Measurements from ENCODE around the gene RPS18. TPM values are rescaled to one million over a fixed set of nuclear protein-coding genes. Genes with fewer than 3 reads are reported as not detected.
A peak's percentile ranks its signal among the peaks of the same experiment; 100 is the strongest.

Gene RPS18
- total and polyA plus RNA-seq, 2 of the 13 experiments (the other 11 are each of a cell fraction or from before 2014, with no cell fraction given): 3,896 to 5,806 TPM

DNA sequence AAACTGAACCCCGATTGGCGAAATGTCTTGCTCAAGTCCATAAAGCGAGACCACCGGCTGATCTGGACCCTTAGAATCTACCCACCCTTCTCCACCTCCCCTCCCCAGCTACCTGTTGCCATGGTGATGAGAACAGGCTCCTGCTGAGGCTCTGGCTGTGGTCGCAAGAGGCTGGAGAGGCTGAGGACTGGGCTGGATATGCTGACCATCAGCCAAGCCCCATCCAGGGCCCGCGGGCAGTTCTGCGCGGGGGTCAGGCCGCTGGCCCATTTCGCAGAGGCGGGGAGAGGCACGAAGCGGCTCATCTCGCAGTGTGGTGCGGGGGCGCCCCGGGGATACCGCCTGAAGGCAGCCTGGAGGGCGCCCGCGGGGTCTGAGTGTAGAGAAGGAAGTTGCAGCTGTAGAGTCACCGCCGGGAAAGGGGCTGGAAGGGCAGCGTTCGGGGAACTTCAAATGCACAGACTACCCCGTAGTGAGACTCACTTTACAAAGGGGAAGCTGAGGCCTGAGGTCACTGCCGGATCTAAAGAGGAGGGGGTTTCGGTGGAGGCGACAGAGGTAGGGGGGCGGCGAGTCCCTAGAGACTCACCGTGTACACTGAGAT lies 41.3 kb downstream of the RPS18 start (continued):
- TF ChIP-seq, protein P1, sequence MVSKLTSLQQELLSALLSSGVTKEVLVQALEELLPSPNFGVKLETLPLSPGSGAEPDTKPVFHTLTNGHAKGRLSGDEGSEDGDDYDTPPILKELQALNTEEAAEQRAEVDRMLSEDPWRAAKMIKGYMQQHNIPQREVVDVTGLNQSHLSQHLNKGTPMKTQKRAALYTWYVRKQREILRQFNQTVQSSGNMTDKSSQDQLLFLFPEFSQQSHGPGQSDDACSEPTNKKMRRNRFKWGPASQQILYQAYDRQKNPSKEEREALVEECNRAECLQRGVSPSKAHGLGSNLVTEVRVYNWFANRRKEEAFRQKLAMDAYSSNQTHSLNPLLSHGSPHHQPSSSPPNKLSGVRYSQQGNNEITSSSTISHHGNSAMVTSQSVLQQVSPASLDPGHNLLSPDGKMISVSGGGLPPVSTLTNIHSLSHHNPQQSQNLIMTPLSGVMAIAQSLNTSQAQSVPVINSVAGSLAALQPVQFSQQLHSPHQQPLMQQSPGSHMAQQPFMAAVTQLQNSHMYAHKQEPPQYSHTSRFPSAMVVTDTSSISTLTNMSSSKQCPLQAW (CRISPR knock-in tag; IDR thresholded peaks at IDR 0.05): no peak
- TF ChIP-seq KMT2A (CRISPR knock-in tag; IDR thresholded peaks at IDR 0.05): no peak
- TF ChIP-seq, protein P2, sequence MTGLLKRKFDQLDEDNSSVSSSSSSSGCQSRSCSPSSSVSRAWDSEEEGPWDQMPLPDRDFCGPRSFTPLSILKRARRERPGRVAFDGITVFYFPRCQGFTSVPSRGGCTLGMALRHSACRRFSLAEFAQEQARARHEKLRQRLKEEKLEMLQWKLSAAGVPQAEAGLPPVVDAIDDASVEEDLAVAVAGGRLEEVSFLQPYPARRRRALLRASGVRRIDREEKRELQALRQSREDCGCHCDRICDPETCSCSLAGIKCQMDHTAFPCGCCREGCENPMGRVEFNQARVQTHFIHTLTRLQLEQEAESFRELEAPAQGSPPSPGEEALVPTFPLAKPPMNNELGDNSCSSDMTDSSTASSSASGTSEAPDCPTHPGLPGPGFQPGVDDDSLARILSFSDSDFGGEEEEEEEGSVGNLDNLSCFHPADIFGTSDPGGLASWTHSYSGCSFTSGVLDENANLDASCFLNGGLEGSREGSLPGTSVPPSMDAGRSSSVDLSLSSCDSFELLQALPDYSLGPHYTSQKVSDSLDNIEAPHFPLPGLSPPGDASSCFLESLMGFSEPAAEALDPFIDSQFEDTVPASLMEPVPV (CRISPR knock-in tag; IDR thresholded peaks at IDR 0.05): no peak
- 0 out of 2 replicates have a peak, but pooled peaks have one; percentile 10 for TF ChIP-seq ZMAT3 (CRISPR knock-in tag; conservative IDR thresholded peaks at IDR 0.05)
- TF ChIP-seq ZSCAN29 (CRISPR knock-in tag; conservative IDR thresholded peaks at IDR 0.05): no peak
- TF ChIP-seq TBP (CRISPR knock-in tag; IDR thresholded peaks at IDR 0.05): no peak
- TF ChIP-seq KDM2A (CRISPR knock-in tag; IDR thresholded peaks at IDR 0.05; ENCODE audit: borderline replicate concordance, low read depth): no peak
- peak; percentile 62 for TF ChIP-seq RFX1 (IDR thresholded peaks at IDR 0.05)
- TF ChIP-seq ZNF746 (CRISPR knock-in tag; IDR thresholded peaks at IDR 0.05): 0 out of 2 replicates have a peak, but pooled peaks have one; percentile 11
- TF ChIP-seq, protein P3, sequence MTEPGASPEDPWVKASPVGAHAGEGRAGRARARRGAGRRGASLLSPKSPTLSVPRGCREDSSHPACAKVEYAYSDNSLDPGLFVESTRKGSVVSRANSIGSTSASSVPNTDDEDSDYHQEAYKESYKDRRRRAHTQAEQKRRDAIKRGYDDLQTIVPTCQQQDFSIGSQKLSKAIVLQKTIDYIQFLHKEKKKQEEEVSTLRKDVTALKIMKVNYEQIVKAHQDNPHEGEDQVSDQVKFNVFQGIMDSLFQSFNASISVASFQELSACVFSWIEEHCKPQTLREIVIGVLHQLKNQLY (CRISPR knock-in tag; IDR thresholded peaks at IDR 0.05): no peak
- peak; percentile 9; the same call in 1 of the 2 replicates for TF ChIP-seq FOXK1 (CRISPR knock-in tag; IDR thresholded peaks at IDR 0.05; ENCODE audit: borderline replicate concordance, low read depth)
- TF ChIP-seq MEIS1 (CRISPR knock-in tag; IDR thresholded peaks at IDR 0.05; ENCODE audit: borderline replicate concordance): no peak; the same call in none of the 2 replicates
- TF ChIP-seq, protein P4, sequence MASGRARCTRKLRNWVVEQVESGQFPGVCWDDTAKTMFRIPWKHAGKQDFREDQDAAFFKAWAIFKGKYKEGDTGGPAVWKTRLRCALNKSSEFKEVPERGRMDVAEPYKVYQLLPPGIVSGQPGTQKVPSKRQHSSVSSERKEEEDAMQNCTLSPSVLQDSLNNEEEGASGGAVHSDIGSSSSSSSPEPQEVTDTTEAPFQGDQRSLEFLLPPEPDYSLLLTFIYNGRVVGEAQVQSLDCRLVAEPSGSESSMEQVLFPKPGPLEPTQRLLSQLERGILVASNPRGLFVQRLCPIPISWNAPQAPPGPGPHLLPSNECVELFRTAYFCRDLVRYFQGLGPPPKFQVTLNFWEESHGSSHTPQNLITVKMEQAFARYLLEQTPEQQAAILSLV (CRISPR knock-in tag; IDR thresholded peaks at IDR 0.05; ENCODE audit: borderline replicate concordance): peak; percentile 25; the same call in 1 of the 2 replicates
- TF ChIP-seq, protein P5, sequence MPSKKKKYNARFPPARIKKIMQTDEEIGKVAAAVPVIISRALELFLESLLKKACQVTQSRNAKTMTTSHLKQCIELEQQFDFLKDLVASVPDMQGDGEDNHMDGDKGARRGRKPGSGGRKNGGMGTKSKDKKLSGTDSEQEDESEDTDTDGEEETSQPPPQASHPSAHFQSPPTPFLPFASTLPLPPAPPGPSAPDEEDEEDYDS (CRISPR knock-in tag; IDR thresholded peaks at IDR 0.05): no peak
- TF ChIP-seq KLF9 (CRISPR knock-in tag; IDR thresholded peaks at IDR 0.05; ENCODE audit: low read depth): no peak
- TF ChIP-seq ZNF136 (CRISPR knock-in tag; IDR thresholded peaks at IDR 0.05; ENCODE audit: low read depth): no peak
- no peak for TF ChIP-seq SIX4 (CRISPR knock-in tag; IDR thresholded peaks at IDR 0.05)
- TF ChIP-seq, protein P6, sequence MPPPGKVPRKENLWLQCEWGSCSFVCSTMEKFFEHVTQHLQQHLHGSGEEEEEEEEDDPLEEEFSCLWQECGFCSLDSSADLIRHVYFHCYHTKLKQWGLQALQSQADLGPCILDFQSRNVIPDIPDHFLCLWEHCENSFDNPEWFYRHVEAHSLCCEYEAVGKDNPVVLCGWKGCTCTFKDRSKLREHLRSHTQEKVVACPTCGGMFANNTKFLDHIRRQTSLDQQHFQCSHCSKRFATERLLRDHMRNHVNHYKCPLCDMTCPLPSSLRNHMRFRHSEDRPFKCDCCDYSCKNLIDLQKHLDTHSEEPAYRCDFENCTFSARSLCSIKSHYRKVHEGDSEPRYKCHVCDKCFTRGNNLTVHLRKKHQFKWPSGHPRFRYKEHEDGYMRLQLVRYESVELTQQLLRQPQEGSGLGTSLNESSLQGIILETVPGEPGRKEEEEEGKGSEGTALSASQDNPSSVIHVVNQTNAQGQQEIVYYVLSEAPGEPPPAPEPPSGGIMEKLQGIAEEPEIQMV (CRISPR knock-in tag; IDR thresholded peaks at IDR 0.05; ENCODE audit: low read depth): no peak; the same call in 1 of the 2 replicates
- TF ChIP-seq, protein P7, sequence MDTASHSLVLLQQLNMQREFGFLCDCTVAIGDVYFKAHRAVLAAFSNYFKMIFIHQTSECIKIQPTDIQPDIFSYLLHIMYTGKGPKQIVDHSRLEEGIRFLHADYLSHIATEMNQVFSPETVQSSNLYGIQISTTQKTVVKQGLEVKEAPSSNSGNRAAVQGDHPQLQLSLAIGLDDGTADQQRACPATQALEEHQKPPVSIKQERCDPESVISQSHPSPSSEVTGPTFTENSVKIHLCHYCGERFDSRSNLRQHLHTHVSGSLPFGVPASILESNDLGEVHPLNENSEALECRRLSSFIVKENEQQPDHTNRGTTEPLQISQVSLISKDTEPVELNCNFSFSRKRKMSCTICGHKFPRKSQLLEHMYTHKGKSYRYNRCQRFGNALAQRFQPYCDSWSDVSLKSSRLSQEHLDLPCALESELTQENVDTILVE (CRISPR knock-in tag; IDR thresholded peaks at IDR 0.05): no peak
- no peak for TF ChIP-seq STAT5B (CRISPR knock-in tag; IDR thresholded peaks at IDR 0.05)
- no peak for TF ChIP-seq MYC (CRISPR knock-in tag; IDR thresholded peaks at IDR 0.05; ENCODE audit: borderline replicate concordance)
- no peak for TF ChIP-seq SETDB1 (CRISPR knock-in tag; IDR thresholded peaks at IDR 0.05; ENCODE audit: borderline replicate concordance)
- no peak for TF ChIP-seq NAIF1 (CRISPR knock-in tag; IDR thresholded peaks at IDR 0.05; ENCODE audit: borderline replicate concordance)

Measured in HepG2 (cell line).